ENCODE data around the gene INTS14.

Gene INTS14

GRCh38 chr15:65641768-65642475 is 31.0 kb upstream of the INTS14 start:
- DNase-seq: peak; percentile 18 to 19
- TF ChIP-seq POLR2A (IDR thresholded peaks at IDR 0.05; ENCODE audit: low read length): no peak
- TF ChIP-seq GATA1 (IDR thresholded peaks at IDR 0.05; ENCODE audit: low read depth, low read length): no peak

GRCh38 chr15:65639509-65639908 is 28.6 kb upstream of the INTS14 start:
- no peak for TF ChIP-seq POLR2A (IDR thresholded peaks at IDR 0.05; ENCODE audit: low read length)
- no peak for TF ChIP-seq GATA1 (IDR thresholded peaks at IDR 0.05; ENCODE audit: low read depth, low read length)
- no peak for DNase-seq

GRCh38 chr15:65638681-65639089 is 27.8 kb upstream of the INTS14 start:
- peak; percentile 75 to 84 for DNase-seq
- TF ChIP-seq GATA1 (IDR thresholded peaks at IDR 0.05; ENCODE audit: low read depth, low read length) (no peak), POLR2A (IDR thresholded peaks at IDR 0.05; ENCODE audit: low read length) (no peak)

- no peak for DNase-seq
- TF ChIP-seq POLR2A (IDR thresholded peaks at IDR 0.05; ENCODE audit: low read length) (no peak), GATA1 (IDR thresholded peaks at IDR 0.05; ENCODE audit: low read depth, low read length) (no peak)
These were observed 27.2 kb upstream of the INTS14 start for GRCh38 chr15:65638109-65638508.

- TF ChIP-seq POLR2A (IDR thresholded peaks at IDR 0.05; ENCODE audit: low read length) (no peak), GATA1 (IDR thresholded peaks at IDR 0.05; ENCODE audit: low read depth, low read length) (no peak)
- DNase-seq: peak in 1 of 2 experiments; percentile 26
These were observed 23.4 kb upstream of the INTS14 start for GRCh38 chr15:65634356-65634755.

- no peak for DNase-seq
- TF ChIP-seq POLR2A (IDR thresholded peaks at IDR 0.05; ENCODE audit: low read length) (no peak), GATA1 (IDR thresholded peaks at IDR 0.05; ENCODE audit: low read depth, low read length) (no peak)
These were observed 22.8 kb upstream of the INTS14 start for GRCh38 chr15:65633752-65634151.

- no peak for TF ChIP-seq POLR2A (IDR thresholded peaks at IDR 0.05; ENCODE audit: low read length)
- no peak for TF ChIP-seq GATA1 (IDR thresholded peaks at IDR 0.05; ENCODE audit: low read depth, low read length)
These were observed 21.9 kb upstream of the INTS14 start for GRCh38 chr15:65632780-65633375.

GRCh38 chr15:65631503-65631902 is 20.6 kb upstream of the INTS14 start:
- TF ChIP-seq POLR2A (IDR thresholded peaks at IDR 0.05; ENCODE audit: low read length): no peak
- TF ChIP-seq GATA1 (IDR thresholded peaks at IDR 0.05; ENCODE audit: low read depth, low read length): no peak
- no peak for DNase-seq

More at GRCh38 chr15:65632780-65633375, 21.9 kb upstream of the INTS14 start:
- DNase-seq: no peak

GRCh38 chr15:65630760-65631159 is 19.8 kb upstream of the INTS14 start:
- TF ChIP-seq GATA1 (IDR thresholded peaks at IDR 0.05; ENCODE audit: low read depth, low read length) (no peak), POLR2A (IDR thresholded peaks at IDR 0.05; ENCODE audit: low read length) (no peak)
- no peak for DNase-seq

- TF ChIP-seq GATA1 (IDR thresholded peaks at IDR 0.05; ENCODE audit: low read depth, low read length) (no peak), POLR2A (IDR thresholded peaks at IDR 0.05; ENCODE audit: low read length) (no peak)
- no peak for DNase-seq
These were observed 18.6 kb upstream of the INTS14 start for GRCh38 chr15:65629548-65629947.

GRCh38 chr15:65626856-65627255 is 15.9 kb upstream of the INTS14 start:
- DNase-seq: no peak
- no peak for TF ChIP-seq GATA1 (IDR thresholded peaks at IDR 0.05; ENCODE audit: low read depth, low read length)
- no peak for TF ChIP-seq POLR2A (IDR thresholded peaks at IDR 0.05; ENCODE audit: low read length)

GRCh38 chr15:65623103-65623502 is 12.2 kb upstream of the INTS14 start:
- TF ChIP-seq POLR2A (IDR thresholded peaks at IDR 0.05; ENCODE audit: low read length): no peak
- TF ChIP-seq GATA1 (IDR thresholded peaks at IDR 0.05; ENCODE audit: low read depth, low read length): no peak
- DNase-seq: no peak

GRCh38 chr15:65621638-65622037 is 10.7 kb upstream of the INTS14 start, which contains the start of gene SLC24A1:
Gene SLC24A1, plus strand, starts transcription at chr15:65621938. Its CDS starts 2,143 bp downstream, at chr15:65624081.
- TF ChIP-seq POLR2A (IDR thresholded peaks at IDR 0.05; ENCODE audit: low read length) (no peak), GATA1 (IDR thresholded peaks at IDR 0.05; ENCODE audit: low read depth, low read length) (no peak)
- no peak for DNase-seq

GRCh38 chr15:65620833-65621232 is 9.9 kb upstream of the INTS14 start:
- TF ChIP-seq POLR2A (IDR thresholded peaks at IDR 0.05; ENCODE audit: low read length) (no peak), GATA1 (IDR thresholded peaks at IDR 0.05; ENCODE audit: low read depth, low read length) (no peak)
- no peak for DNase-seq
